ENCODE results near the gene ESF1. TPM values are rescaled to one million over a fixed set of nuclear protein-coding genes. Genes with fewer than 3 reads are reported as not detected.

The ESF1 gene
- total RNA-seq, 2 donors from 2014 or later, result 10.4 to 11.1 TPM

DNA sequence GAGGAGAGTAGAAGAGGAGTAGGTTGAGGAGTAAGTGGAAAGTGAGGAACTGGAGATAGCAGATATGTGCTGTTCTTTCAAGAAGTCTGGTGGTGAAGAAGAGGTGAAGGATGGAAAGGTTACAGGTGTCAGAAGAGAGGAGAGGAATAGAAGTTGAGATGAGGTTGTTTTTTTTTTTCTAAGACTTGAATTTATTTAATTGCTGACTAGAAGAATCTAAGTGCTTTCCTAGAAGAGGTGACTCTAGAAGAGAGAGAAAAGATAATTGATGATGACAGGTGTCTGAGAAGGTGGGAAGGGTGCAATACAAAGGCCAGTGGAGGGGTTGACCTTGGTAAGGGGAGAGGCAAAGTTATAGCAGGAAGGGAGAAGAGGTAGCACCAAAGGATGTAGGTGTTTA, 25.7 kb upstream of the ESF1 start:
- peaks cover 91% of the 10 kb centered on the region for H3K36me3 ChIP-seq
- H3K27ac ChIP-seq, result no peak overlapping the region
- no peaks in the 10 kb centered on the region for H3K27me3 ChIP-seq
- H3K4me1 ChIP-seq, result no peaks in the 10 kb centered on the region
- H3K4me3 ChIP-seq, result no peak overlapping the region
- H3K9me3 ChIP-seq, result no peaks in the 10 kb centered on the region
- DNase-seq (ENCODE audit: low spot score), result no peak
- TF ChIP-seq, protein P1, sequence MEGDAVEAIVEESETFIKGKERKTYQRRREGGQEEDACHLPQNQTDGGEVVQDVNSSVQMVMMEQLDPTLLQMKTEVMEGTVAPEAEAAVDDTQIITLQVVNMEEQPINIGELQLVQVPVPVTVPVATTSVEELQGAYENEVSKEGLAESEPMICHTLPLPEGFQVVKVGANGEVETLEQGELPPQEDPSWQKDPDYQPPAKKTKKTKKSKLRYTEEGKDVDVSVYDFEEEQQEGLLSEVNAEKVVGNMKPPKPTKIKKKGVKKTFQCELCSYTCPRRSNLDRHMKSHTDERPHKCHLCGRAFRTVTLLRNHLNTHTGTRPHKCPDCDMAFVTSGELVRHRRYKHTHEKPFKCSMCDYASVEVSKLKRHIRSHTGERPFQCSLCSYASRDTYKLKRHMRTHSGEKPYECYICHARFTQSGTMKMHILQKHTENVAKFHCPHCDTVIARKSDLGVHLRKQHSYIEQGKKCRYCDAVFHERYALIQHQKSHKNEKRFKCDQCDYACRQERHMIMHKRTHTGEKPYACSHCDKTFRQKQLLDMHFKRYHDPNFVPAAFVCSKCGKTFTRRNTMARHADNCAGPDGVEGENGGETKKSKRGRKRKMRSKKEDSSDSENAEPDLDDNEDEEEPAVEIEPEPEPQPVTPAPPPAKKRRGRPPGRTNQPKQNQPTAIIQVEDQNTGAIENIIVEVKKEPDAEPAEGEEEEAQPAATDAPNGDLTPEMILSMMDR (IDR thresholded peaks at IDR 0.05), result no peak

DNA sequence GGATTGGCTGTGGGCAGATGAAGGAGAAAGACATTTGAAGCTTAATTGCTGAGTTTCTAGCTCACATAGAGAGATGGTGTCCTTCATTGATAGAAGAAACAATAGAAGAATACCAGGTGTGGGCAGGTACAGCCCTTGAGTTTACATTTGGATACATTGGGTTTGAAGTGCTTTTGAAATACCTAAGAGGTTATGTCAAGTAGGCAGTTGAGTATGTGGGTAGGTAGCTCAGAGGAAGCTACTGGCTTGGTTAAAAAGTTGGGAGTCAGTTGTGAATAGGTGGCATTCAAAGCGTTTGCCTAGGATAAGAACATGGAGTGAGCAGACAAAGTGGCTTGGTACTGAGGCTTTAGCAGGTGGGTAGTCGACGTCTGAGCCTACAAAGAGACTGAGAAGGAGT, 25.1 kb upstream of the ESF1 start:
- peaks cover 85% of the 10 kb centered on the region for H3K36me3 ChIP-seq
- H3K9me3 ChIP-seq, result no peaks in the 10 kb centered on the region
- H3K4me3 ChIP-seq, result no peak overlapping the region
- no peak for DNase-seq (ENCODE audit: low spot score)
- TF ChIP-seq, protein P1 (IDR thresholded peaks at IDR 0.05), result no peak
- H3K4me1 ChIP-seq, result no peaks in the 10 kb centered on the region
- H3K27me3 ChIP-seq, result no peaks in the 10 kb centered on the region
- peak overlapping the region in 1 of 2 donors; percentile 3 for H3K27ac ChIP-seq

DNA sequence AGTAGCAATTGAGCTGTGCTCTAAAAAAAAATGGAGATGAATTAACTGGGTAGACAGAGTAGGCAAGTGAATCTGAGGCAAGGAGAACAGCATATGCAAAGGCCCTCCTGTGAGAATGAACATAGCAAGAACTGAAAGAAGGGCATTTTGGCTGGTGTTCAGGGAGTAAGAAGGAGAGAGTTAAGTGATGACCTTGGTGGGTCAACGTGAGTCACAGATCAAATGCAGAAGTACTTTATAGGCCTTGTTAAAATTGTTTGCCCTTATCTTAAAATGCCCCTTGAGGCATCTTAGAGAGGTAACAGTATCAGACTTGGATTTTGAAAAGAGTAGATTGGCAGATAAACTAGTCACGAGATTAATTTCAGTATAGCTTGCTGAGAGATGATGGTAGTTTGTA, 24.7 kb upstream of the ESF1 start:
- H3K27ac ChIP-seq, result peak overlapping the region in 1 of 2 donors; percentile 3
- TF ChIP-seq, protein P1 (IDR thresholded peaks at IDR 0.05), result no peak
- H3K4me1 ChIP-seq, result no peaks in the 10 kb centered on the region
- no peak for DNase-seq (ENCODE audit: low spot score)
- peaks cover 81% of the 10 kb centered on the region for H3K36me3 ChIP-seq
- no peak overlapping the region for H3K4me3 ChIP-seq
- no peaks in the 10 kb centered on the region for H3K27me3 ChIP-seq
- H3K9me3 ChIP-seq, result no peaks in the 10 kb centered on the region

DNA sequence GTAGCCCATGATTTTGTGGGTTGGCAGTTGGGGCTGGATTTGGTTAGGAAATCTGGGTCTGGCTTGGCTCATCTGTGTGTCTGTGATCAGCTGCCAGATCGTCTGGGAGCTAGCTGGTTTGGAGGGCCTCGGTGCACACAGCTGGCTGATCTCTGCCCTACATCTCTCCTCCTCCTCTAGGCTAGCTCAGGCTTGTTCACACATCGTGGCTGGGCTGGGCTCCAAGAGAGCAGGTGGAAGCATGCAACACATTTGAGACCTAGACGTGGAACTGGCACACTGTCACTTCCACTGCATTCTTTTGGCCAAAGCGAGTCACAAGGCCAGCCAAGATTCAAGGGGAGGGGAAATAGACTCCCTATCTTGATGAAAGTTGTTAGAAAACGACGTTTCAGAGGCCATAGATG, 16.0 kb upstream of the ESF1 start:
- peak; percentile 79 for DNase-seq (ENCODE audit: low spot score)
- TF ChIP-seq, protein P1 (IDR thresholded peaks at IDR 0.05), result no peak
- Histone ChIP-seq H3K36me3 (peaks cover 56% of the 10 kb centered on the region), H3K27me3 (no peaks in the 10 kb centered on the region), H3K9me3 (no peaks in the 10 kb centered on the region), H3K4me3 (no peak overlapping the region), H3K4me1 (peaks cover 0 to 16% of the 10 kb centered on the region in 2 donors), H3K27ac (peak overlapping the region; percentile 39 to 72)

DNA sequence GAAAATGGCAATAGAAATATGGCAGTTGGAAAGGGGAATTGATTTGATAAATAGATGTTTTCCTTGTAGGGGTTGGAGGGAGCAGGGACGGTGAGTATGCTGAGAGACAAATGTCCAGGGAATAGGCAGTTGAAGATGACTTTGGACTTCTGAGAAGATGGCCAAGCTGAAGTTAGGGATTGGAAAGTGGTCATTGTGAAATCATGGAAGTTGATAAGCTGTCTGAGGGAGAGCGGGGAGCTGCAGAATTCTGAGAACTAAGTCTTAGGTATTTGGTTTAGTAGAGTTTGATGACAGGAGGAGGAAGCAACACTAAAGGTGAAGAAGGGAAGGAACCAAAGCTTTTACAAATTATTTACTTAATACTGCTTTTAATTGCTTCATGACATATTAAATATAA, 15.3 kb upstream of the ESF1 start:
- TF ChIP-seq, protein P1 (IDR thresholded peaks at IDR 0.05), result no peak
- no peaks in the 10 kb centered on the region for H3K27me3 ChIP-seq
- H3K36me3 ChIP-seq, result peaks cover 62% of the 10 kb centered on the region
- H3K4me3 ChIP-seq, result no peak overlapping the region
- H3K27ac ChIP-seq, result peak overlapping the region; percentile 39 to 72
- peaks cover 0 to 16% of the 10 kb centered on the region in 2 donors for H3K4me1 ChIP-seq
- no peaks in the 10 kb centered on the region for H3K9me3 ChIP-seq
- no peak for DNase-seq (ENCODE audit: low spot score)

DNA sequence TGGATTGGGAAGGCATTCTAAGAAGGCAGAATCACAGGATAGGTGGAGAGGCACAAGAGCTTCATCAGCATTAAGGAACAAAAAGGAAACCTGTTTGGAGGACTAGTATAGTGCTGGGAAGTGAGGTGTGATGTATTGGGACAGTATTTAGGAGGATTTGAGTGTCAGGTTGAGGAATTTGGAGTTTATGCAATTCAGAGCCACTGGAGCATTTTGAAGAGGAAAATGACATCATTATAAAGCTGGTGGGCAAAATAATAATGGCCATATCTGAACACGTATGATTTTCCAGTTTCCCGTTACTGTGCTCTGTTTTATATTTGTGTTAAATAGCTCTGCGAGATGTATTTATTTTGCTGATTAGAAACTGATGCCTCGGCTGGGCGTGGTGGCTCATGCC, 14.3 kb upstream of the ESF1 start:
- Histone ChIP-seq H3K9me3 (no peaks in the 10 kb centered on the region), H3K27ac (no peak overlapping the region), H3K36me3 (peaks cover 70% of the 10 kb centered on the region), H3K4me1 (peaks cover 0 to 16% of the 10 kb centered on the region in 2 donors), H3K4me3 (no peak overlapping the region), H3K27me3 (no peaks in the 10 kb centered on the region)
- DNase-seq (ENCODE audit: low spot score), result no peak
- TF ChIP-seq, protein P1 (IDR thresholded peaks at IDR 0.05), result no peak
